Measurements from ENCODE around the gene DHPS. TPM values are rescaled to one million over a fixed set of nuclear protein-coding genes. Genes with fewer than 3 reads are reported as not detected.

Gene DHPS
- total RNA-seq, 1 donor from 2014 or later: 70.5 TPM

DNA sequence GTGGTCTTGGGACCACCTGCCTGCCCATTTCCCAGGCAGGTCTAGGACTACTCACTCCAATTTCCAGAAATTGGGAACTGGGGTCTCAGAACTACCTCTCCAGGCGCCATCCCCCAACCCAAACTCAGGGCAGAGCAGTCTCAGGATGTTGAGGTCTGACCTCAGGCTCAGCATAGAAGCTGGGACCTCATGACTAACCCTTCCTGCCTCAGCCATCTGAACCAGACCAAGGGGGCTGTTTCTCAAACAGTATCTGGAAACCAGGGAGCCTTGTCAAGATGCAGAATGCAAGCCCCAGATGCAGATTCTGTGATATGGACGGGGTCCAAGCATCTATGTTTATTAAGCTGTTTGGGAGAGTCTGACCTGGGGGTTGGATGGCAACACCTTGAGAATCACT, 13.4 kb upstream of the DHPS start:
- H3K4me3 ChIP-seq: no peak overlapping the region
- TF ChIP-seq, protein P1, sequence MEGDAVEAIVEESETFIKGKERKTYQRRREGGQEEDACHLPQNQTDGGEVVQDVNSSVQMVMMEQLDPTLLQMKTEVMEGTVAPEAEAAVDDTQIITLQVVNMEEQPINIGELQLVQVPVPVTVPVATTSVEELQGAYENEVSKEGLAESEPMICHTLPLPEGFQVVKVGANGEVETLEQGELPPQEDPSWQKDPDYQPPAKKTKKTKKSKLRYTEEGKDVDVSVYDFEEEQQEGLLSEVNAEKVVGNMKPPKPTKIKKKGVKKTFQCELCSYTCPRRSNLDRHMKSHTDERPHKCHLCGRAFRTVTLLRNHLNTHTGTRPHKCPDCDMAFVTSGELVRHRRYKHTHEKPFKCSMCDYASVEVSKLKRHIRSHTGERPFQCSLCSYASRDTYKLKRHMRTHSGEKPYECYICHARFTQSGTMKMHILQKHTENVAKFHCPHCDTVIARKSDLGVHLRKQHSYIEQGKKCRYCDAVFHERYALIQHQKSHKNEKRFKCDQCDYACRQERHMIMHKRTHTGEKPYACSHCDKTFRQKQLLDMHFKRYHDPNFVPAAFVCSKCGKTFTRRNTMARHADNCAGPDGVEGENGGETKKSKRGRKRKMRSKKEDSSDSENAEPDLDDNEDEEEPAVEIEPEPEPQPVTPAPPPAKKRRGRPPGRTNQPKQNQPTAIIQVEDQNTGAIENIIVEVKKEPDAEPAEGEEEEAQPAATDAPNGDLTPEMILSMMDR (IDR thresholded peaks at IDR 0.05): no peak
- intact Hi-C loops (cut with DNase I): no loop called here

DNA sequence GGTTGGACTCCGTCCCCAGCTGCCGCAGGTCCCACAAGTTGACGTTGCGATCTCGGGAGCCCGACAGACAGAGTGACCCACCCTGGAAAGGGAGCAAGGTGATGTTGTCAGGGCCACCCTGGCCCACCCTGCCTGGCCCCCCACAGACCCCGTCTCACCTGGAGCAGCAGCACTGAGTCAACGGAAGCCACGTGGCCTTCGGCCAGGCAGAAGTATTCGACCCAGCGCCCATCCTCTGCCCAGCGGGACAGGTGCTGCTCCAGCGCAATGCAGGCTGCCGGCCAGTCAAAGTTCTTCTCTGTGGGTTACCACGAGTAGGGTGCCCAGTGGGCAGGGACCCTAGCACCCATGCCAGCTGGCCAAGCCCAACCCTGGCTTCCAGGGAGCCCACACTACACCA, 13.0 kb upstream of the DHPS start:
- no peak for DNase-seq

More for the DNA sequence above, 13.4 kb upstream of the DHPS start:
- ATAC-seq (no peak), DNase-seq (no peak)
- peaks cover 7% of the 10 kb centered on the region for H3K36me3 ChIP-seq
- H3K27ac ChIP-seq: no peak overlapping the region
- H3K27me3 ChIP-seq: no peaks in the 10 kb centered on the region
- H3K9me3 ChIP-seq: no peaks in the 10 kb centered on the region
- H3K4me1 ChIP-seq: peaks cover 6% of the 10 kb centered on the region

DNA sequence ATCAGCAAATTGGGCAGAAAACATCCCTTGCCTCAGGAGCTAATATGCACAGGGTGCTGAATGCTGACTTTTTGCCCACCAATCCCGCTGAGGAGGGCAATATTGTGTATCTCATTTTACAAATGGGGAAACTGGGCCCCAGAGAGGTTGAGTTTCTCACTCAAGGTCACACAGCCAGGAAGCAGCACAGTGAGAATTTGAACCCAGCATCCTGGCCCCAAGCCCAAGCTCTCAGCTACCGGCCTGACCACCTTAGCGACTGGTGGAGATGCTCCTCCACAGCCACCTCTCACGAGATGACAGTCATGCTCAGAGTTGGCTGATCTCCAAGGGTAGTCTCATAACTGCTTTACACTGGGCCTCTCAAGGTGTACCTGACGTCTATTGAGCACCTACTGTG, 11.3 kb upstream of the DHPS start:
- no peak overlapping the region for H3K27ac ChIP-seq
- peaks cover 6% of the 10 kb centered on the region for H3K4me1 ChIP-seq
- ATAC-seq (no peak), DNase-seq (no peak)
- H3K27me3 ChIP-seq: no peaks in the 10 kb centered on the region
- intact Hi-C loops (cut with DNase I): no loop called here
- TF ChIP-seq, protein P1 (IDR thresholded peaks at IDR 0.05): no peak
- no peaks in the 10 kb centered on the region for H3K9me3 ChIP-seq
- H3K36me3 ChIP-seq: no peaks in the 10 kb centered on the region
- H3K4me3 ChIP-seq: no peak overlapping the region

More for the DNA sequence above, 13.0 kb upstream of the DHPS start:
- peaks cover 7% of the 10 kb centered on the region for H3K36me3 ChIP-seq
- H3K27ac ChIP-seq: no peak overlapping the region
- intact Hi-C loops (cut with DNase I): no loop called here
- H3K4me3 ChIP-seq: no peak overlapping the region
- peaks cover 6% of the 10 kb centered on the region for H3K4me1 ChIP-seq
- ATAC-seq: no peak
- no peaks in the 10 kb centered on the region for H3K27me3 ChIP-seq
- TF ChIP-seq, protein P1 (IDR thresholded peaks at IDR 0.05): no peak
- H3K9me3 ChIP-seq: no peaks in the 10 kb centered on the region

DNA sequence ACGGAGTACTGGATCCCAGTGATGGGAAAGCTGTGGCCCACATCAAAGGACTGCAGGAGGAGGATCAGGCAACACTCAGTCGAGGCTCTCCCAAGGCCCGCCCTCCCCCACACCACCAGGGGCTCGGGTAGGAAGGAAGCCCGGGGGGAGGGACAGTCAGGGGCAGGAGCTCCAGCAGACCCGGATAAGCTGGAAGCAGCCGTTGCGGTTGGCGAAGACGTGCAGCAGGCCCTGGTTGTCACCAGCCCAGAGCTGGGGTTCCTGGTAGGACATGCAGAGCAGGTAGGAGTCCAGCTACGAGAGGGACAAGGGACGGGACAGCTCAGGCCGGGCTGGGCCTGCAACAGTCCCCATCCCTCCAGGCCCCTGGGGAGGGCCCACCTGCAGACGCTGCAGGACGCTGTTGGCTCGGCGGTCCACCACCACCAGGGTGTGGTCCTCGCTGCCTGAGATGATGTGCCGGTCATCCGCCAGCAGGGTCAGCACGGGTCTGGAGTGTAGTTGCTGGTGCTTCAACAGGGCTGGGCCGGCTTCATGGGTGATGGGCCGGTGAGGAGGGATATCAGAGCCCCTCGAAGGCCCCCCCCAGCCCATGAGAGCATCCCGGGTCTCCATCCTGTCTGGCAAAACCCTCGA, 8.0 kb upstream of the DHPS start:
- H3K4me1 ChIP-seq: no peaks in the 10 kb centered on the region
- no peaks in the 10 kb centered on the region for H3K36me3 ChIP-seq
- intact Hi-C loops (cut with DNase I): no loop called here
- TF ChIP-seq, protein P1 (IDR thresholded peaks at IDR 0.05): no peak
- H3K27ac ChIP-seq: no peak overlapping the region
- H3K4me3 ChIP-seq: no peak overlapping the region
- no peaks in the 10 kb centered on the region for H3K9me3 ChIP-seq
- no peaks in the 10 kb centered on the region for H3K27me3 ChIP-seq
- peak; percentile 36 for DNase-seq
- ATAC-seq: peak; percentile 19

DNA sequence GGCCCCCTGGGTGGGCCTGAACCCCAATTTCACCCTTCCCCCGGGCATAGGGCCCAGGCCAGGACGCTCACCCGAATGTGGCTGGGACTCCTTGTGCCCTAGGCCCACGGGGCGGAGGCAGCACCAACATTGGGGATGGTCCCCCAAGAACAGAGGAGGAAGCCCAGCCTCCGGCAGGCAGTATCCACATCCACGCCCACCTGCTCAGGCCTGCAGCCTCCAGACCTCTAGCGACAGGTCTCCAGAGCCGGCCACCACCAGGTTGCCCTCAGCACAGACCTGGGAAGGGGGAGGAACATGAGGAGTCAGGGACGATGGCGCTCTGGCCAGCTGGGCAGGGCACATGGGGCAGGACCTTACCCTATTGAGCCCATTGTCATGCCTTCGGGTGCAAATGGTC, 7.3 kb upstream of the DHPS start:
- no peak overlapping the region for H3K27ac ChIP-seq
- no peaks in the 10 kb centered on the region for H3K9me3 ChIP-seq
- no peaks in the 10 kb centered on the region for H3K36me3 ChIP-seq
- ATAC-seq (peak; percentile 9), DNase-seq (peak; percentile 52)
- H3K4me1 ChIP-seq: no peaks in the 10 kb centered on the region
- H3K4me3 ChIP-seq: no peak overlapping the region
- TF ChIP-seq, protein P1 (IDR thresholded peaks at IDR 0.05): no peak
- no peaks in the 10 kb centered on the region for H3K27me3 ChIP-seq
- intact Hi-C loops (cut with DNase I): no loop called here

Measured in upper lobe of right lung (tissue), 1 donor.